Mesothelial cell of epicardium (in vitro differentiated cells): ENCODE measurements around the gene CLCN1. TPM values are rescaled to one million over a fixed set of nuclear protein-coding genes. Genes with fewer than 3 reads are reported as not detected.
A peak's percentile ranks its signal among the peaks of the same experiment; 100 is the strongest.
"Not testable (repeated sequence)": the region's sequence is repeated elsewhere in the genome, so short reads cannot be mapped to it uniquely, and the experiment has no call there.

Source experiments
- DNase-seq, 2 experiments: peaks; one replicate each; pipeline ENCODE4 v3.0.0; 2021; ENCODE audit warnings: low spot score in 2 of 2; ENCODE audit not compliant: unreplicated experiment in 2 of 2
- H3K27ac Mint-ChIP-seq: 2 replicates; pipeline ENCODE4 v1.8.0; 2021; ENCODE audit warnings: mixed read lengths
- H3K27me3 Mint-ChIP-seq: 2 replicates; pipeline ENCODE4 v1.8.0; 2021; ENCODE audit warnings: low read depth, mixed read lengths
- H3K36me3 Mint-ChIP-seq: 2 replicates; pipeline ENCODE4 v1.8.0; 2021; ENCODE audit warnings: mixed read lengths
- H3K4me1 Mint-ChIP-seq: 2 replicates; pipeline ENCODE4 v1.8.0; 2021; ENCODE audit warnings: mixed read lengths
- H3K4me3 Mint-ChIP-seq: 2 replicates; pipeline ENCODE4 v1.8.0; 2021; ENCODE audit warnings: mild to moderate bottlenecking, moderate library complexity, mixed read lengths
- H3K9me3 Mint-ChIP-seq: 2 replicates; pipeline ENCODE4 v1.8.0; 2021; ENCODE audit warnings: mixed read lengths
- CTCF ChIP-seq: fragments of 200-600 bp; sonication (generic); IDR thresholded peaks from one replicate; pipeline ENCODE4 v1.5.0; 2021; ENCODE audit warnings: antibody characterized with exemption; ENCODE audit not compliant: unreplicated experiment
- total RNA-seq: library from RNA; stranded (reverse); gene quantifications from 3 replicates; pipeline ENCODE4 v1.2.1, GENCODE V29; 2021

Gene CLCN1
- total RNA-seq, 1 donor from 2014 or later: 0.16 TPM

DNA sequence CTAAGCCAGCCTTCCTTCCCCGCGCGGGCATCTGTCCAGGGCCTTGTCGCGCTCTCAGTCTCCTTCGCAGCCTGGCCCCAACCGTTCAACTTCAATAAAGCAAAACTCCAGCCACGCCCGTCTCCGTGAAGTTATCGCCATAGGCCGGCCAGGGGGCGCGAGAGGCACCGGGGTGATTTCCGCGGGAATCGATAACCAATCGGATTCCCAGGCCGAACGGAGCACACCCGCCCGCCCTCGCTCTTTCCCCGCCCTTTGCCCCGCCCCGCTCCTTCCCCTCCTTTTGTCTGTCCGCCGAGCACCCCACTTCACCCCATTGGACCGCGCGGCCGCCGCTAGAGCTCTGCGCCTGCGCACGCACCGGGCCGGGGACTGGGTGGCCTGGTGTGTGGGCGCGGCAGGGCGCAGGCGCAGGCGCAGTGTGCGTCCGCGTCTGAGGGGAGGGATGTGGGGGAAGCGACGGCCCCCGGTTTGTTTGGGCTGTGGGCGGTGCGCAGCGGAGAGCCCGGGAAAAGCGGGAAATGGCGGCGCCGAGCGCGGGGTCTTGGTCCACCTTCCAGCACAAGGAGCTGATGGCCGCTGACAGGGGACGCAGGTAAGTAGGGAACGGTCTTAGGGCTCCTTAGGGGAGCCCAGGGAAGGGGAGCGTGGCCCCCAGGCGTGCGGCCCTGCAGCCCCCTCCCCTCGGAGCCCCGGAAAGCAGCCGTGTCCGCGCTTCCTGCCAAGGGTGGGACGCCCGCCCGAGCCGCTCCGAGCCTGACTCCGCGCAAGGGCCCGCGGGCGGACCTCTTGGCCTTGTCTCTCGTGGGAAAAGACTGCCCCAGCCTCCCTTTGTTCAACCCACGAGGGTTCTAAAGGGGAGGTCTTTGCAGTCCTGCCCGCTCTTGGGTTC, 27.7 kb upstream of the CLCN1 start, which contains the start of gene CASP2:
Gene CASP2, plus strand, starts transcription at position 417 of the 892 bp plus-strand sequence. Its CDS starts 105 bp downstream, at position 522.
- peaks cover 13% of the 10 kb centered on the region for H3K36me3 Mint-ChIP-seq
- H3K27me3 Mint-ChIP-seq: no peaks in the 10 kb centered on the region
- peaks cover 53% of the 10 kb centered on the region for H3K4me1 Mint-ChIP-seq

GRCh38 chr7:143288836-143289235, 27.1 kb upstream of the CLCN1 start:
- DNase-seq: no peak
- Mint-ChIP-seq H3K27ac (peak overlapping the region; percentile 95), H3K27me3 (no peaks in the 10 kb centered on the region), H3K9me3 (peaks cover 4% of the 10 kb centered on the region), H3K36me3 (peaks cover 19% of the 10 kb centered on the region), H3K4me3 (peak overlapping the region; percentile 90), H3K4me1 (peaks cover 49% of the 10 kb centered on the region)
- no peak for TF ChIP-seq CTCF

More for the DNA sequence above, 27.7 kb upstream of the CLCN1 start, which contains the start of gene CASP2:
- peaks cover 4% of the 10 kb centered on the region for H3K9me3 Mint-ChIP-seq
- peak; percentile 98 for DNase-seq
- peak within 1 kb of the TSS; percentile 95 for H3K27ac Mint-ChIP-seq
- peak within 1 kb of the TSS; percentile 90 for H3K4me3 Mint-ChIP-seq
- TF ChIP-seq CTCF: no peak

- Mint-ChIP-seq H3K36me3 (peaks cover 25% of the 10 kb centered on the region), H3K27ac (peak overlapping the region; percentile 95)
Observed at GRCh38 chr7:143289421-143289820, 26.5 kb upstream of the CLCN1 start.

GRCh38 chr7:143289888-143290287, 26.0 kb upstream of the CLCN1 start:
- Mint-ChIP-seq H3K4me1 (peaks cover 40% of the 10 kb centered on the region), H3K4me3 (peak overlapping the region; percentile 90), H3K36me3 (peaks cover 28% of the 10 kb centered on the region), H3K27ac (peak overlapping the region; percentile 59)
- not testable (repeated sequence) for H3K27me3 Mint-ChIP-seq, H3K9me3 Mint-ChIP-seq, DNase-seq

More at GRCh38 chr7:143289421-143289820, 26.5 kb upstream of the CLCN1 start:
- Mint-ChIP-seq H3K4me3 (peak overlapping the region; percentile 90), H3K4me1 (peaks cover 44% of the 10 kb centered on the region), H3K27me3 (no peaks in the 10 kb centered on the region), H3K9me3 (peaks cover 4% of the 10 kb centered on the region)
- DNase-seq: no peak
- TF ChIP-seq CTCF: no peak

GRCh38 chr7:143290293-143290692, 25.6 kb upstream of the CLCN1 start:
- Mint-ChIP-seq H3K4me1 (peaks cover 36% of the 10 kb centered on the region), H3K27me3 (no peaks in the 10 kb centered on the region), H3K9me3 (peaks cover 4% of the 10 kb centered on the region), H3K36me3 (peaks cover 31% of the 10 kb centered on the region), H3K4me3 (peak overlapping the region; percentile 90), H3K27ac (no peak overlapping the region)
- TF ChIP-seq CTCF: no peak
- no peak for DNase-seq

DNA sequence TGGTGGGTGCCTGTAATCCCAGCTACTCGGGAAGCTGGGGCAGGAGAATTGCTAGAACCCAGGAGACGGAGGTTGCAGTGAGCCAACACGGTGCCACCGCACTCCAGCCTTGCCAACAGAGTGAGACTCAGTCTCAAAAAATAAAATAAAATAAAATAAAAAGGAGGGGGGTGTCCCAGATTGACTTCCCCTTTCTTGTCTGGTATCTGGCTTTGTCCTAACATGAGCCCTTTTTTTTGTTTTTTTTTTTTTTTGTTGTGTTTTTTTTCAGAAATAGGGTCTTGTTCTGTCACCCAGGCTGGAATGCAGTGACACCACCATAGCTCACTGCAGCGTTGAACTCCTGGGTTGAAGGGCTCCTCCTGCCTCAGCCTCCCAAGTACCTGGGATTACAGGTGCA, 23.0 kb upstream of the CLCN1 start:
- H3K36me3 Mint-ChIP-seq: peaks cover 41% of the 10 kb centered on the region
- no peak for DNase-seq
- H3K27me3 Mint-ChIP-seq: no peaks in the 10 kb centered on the region
- no peak overlapping the region for H3K27ac Mint-ChIP-seq
- no peak overlapping the region for H3K4me3 Mint-ChIP-seq
- no peak for TF ChIP-seq CTCF
- H3K4me1 Mint-ChIP-seq: peaks cover 45% of the 10 kb centered on the region
- H3K9me3 Mint-ChIP-seq: peaks cover under 1% of the 10 kb centered on the region
